ENCODE results near the gene TMEM258. TPM values are rescaled to one million over a fixed set of nuclear protein-coding genes. Genes with fewer than 3 reads are reported as not detected.
A peak's percentile ranks its signal among the peaks of the same experiment; 100 is the strongest.

The TMEM258 gene
- total RNA-seq, 1 donor, result 32.5 TPM

- Histone ChIP-seq H3K4me1 (ENCODE audit: insufficient read depth, low read length) (peaks cover 23% of the 10 kb centered on the region), H3K4me3 (ENCODE audit: low read length) (peak overlapping the region; percentile 65), H3K27me3 (ENCODE audit: insufficient read depth, low read length) (no peaks in the 10 kb centered on the region), H3K9me3 (ENCODE audit: low read depth, low read length) (no peaks in the 10 kb centered on the region)
Observed at GRCh38 chr11:61793083-61793828, 857 bp upstream of the TMEM258 start.

GRCh38 chr11:61791737-61792309 lies 576 bp downstream of the TMEM258 start:
- peaks cover 23% of the 10 kb centered on the region for H3K4me1 ChIP-seq (ENCODE audit: insufficient read depth, low read length)
- no peaks in the 10 kb centered on the region for H3K9me3 ChIP-seq (ENCODE audit: low read depth, low read length)
- peak overlapping the region; percentile 65 for H3K4me3 ChIP-seq (ENCODE audit: low read length)
- H3K27me3 ChIP-seq (ENCODE audit: insufficient read depth, low read length), result no peaks in the 10 kb centered on the region

GRCh38 chr11:61787928-61788491 lies 4.4 kb downstream of the TMEM258 start:
- H3K9me3 ChIP-seq (ENCODE audit: low read depth, low read length), result no peaks in the 10 kb centered on the region
- peaks cover 13% of the 10 kb centered on the region for H3K4me1 ChIP-seq (ENCODE audit: insufficient read depth, low read length)
- H3K4me3 ChIP-seq (ENCODE audit: low read length), result no peak overlapping the region
- no peaks in the 10 kb centered on the region for H3K27me3 ChIP-seq (ENCODE audit: insufficient read depth, low read length)

GRCh38 chr11:61785837-61786402 lies 6.5 kb downstream of the TMEM258 start:
- no peaks in the 10 kb centered on the region for H3K4me1 ChIP-seq (ENCODE audit: insufficient read depth, low read length)

GRCh38 chr11:61784506-61784805 lies 7.9 kb downstream of the TMEM258 start:
- Histone ChIP-seq H3K4me3 (ENCODE audit: low read length) (no peak overlapping the region), H3K27me3 (ENCODE audit: insufficient read depth, low read length) (no peaks in the 10 kb centered on the region), H3K9me3 (ENCODE audit: low read depth, low read length) (no peaks in the 10 kb centered on the region), H3K4me1 (ENCODE audit: insufficient read depth, low read length) (no peaks in the 10 kb centered on the region)

More at GRCh38 chr11:61785837-61786402, 6.5 kb downstream of the TMEM258 start:
- Histone ChIP-seq H3K4me3 (ENCODE audit: low read length) (no peak overlapping the region), H3K9me3 (ENCODE audit: low read depth, low read length) (no peaks in the 10 kb centered on the region), H3K27me3 (ENCODE audit: insufficient read depth, low read length) (no peaks in the 10 kb centered on the region)

- H3K9me3 ChIP-seq (ENCODE audit: low read depth, low read length), result no peaks in the 10 kb centered on the region
- H3K27me3 ChIP-seq (ENCODE audit: insufficient read depth, low read length), result no peaks in the 10 kb centered on the region
- H3K4me3 ChIP-seq (ENCODE audit: low read length), result no peak overlapping the region
- no peaks in the 10 kb centered on the region for H3K4me1 ChIP-seq (ENCODE audit: insufficient read depth, low read length)
Observed at GRCh38 chr11:61783717-61784505, 8.5 kb downstream of the TMEM258 start.

- H3K4me3 ChIP-seq (ENCODE audit: low read length), result no peak overlapping the region
- peaks cover 2% of the 10 kb centered on the region for H3K4me1 ChIP-seq (ENCODE audit: insufficient read depth, low read length)
- no peaks in the 10 kb centered on the region for H3K9me3 ChIP-seq (ENCODE audit: low read depth, low read length)
- no peaks in the 10 kb centered on the region for H3K27me3 ChIP-seq (ENCODE audit: insufficient read depth, low read length)
Observed at GRCh38 chr11:61782841-61783240, 9.6 kb downstream of the TMEM258 start.

GRCh38 chr11:61782299-61782698 lies 10.1 kb downstream of the TMEM258 start:
- no peaks in the 10 kb centered on the region for H3K9me3 ChIP-seq (ENCODE audit: low read depth, low read length)
- peaks cover 6% of the 10 kb centered on the region for H3K4me1 ChIP-seq (ENCODE audit: insufficient read depth, low read length)
- no peaks in the 10 kb centered on the region for H3K27me3 ChIP-seq (ENCODE audit: insufficient read depth, low read length)
- no peak overlapping the region for H3K4me3 ChIP-seq (ENCODE audit: low read length)

GRCh38 chr11:61781585-61781984 lies 10.8 kb downstream of the TMEM258 start:
- H3K4me3 ChIP-seq (ENCODE audit: low read length), result no peak overlapping the region
- peaks cover 12% of the 10 kb centered on the region for H3K4me1 ChIP-seq (ENCODE audit: insufficient read depth, low read length)
- H3K27me3 ChIP-seq (ENCODE audit: insufficient read depth, low read length), result no peaks in the 10 kb centered on the region
- H3K9me3 ChIP-seq (ENCODE audit: low read depth, low read length), result no peaks in the 10 kb centered on the region

- Histone ChIP-seq H3K27me3 (ENCODE audit: insufficient read depth, low read length) (no peaks in the 10 kb centered on the region), H3K4me1 (ENCODE audit: insufficient read depth, low read length) (peaks cover 12% of the 10 kb centered on the region), H3K9me3 (ENCODE audit: low read depth, low read length) (no peaks in the 10 kb centered on the region), H3K4me3 (ENCODE audit: low read length) (no peak overlapping the region)
Observed at GRCh38 chr11:61780581-61781162, 11.7 kb downstream of the TMEM258 start.

- no peaks in the 10 kb centered on the region for H3K9me3 ChIP-seq (ENCODE audit: low read depth, low read length)
- peaks cover 12% of the 10 kb centered on the region for H3K4me1 ChIP-seq (ENCODE audit: insufficient read depth, low read length)
- H3K27me3 ChIP-seq (ENCODE audit: insufficient read depth, low read length), result no peaks in the 10 kb centered on the region
- H3K4me3 ChIP-seq (ENCODE audit: low read length), result no peak overlapping the region
Observed at GRCh38 chr11:61779666-61780525, 12.5 kb downstream of the TMEM258 start.

- Histone ChIP-seq H3K4me1 (ENCODE audit: insufficient read depth, low read length) (peaks cover 12% of the 10 kb centered on the region), H3K4me3 (ENCODE audit: low read length) (no peak overlapping the region), H3K27me3 (ENCODE audit: insufficient read depth, low read length) (no peaks in the 10 kb centered on the region), H3K9me3 (ENCODE audit: low read depth, low read length) (no peaks in the 10 kb centered on the region)
Observed at GRCh38 chr11:61778920-61779650, 13.3 kb downstream of the TMEM258 start.

- H3K4me1 ChIP-seq (ENCODE audit: insufficient read depth, low read length), result peaks cover 12% of the 10 kb centered on the region
Observed at GRCh38 chr11:61778357-61778886, 14.0 kb downstream of the TMEM258 start.

More at GRCh38 chr11:61778357-61778886, 14.0 kb downstream of the TMEM258 start:
- H3K9me3 ChIP-seq (ENCODE audit: low read depth, low read length), result no peaks in the 10 kb centered on the region
- no peak overlapping the region for H3K4me3 ChIP-seq (ENCODE audit: low read length)
- H3K27me3 ChIP-seq (ENCODE audit: insufficient read depth, low read length), result no peaks in the 10 kb centered on the region

All from mononuclear cell (primary cell).